NCI-H146 treated with DMSO at 0.1 percent for 48 hours (cell line): ENCODE data around the gene GPR171.
"Not testable (repeated sequence)": the region's sequence is repeated elsewhere in the genome, so short reads cannot be mapped to it uniquely, and the experiment has no call there.

Source experiments
- DNase-seq: peaks from one replicate; lab custom pipeline; 2025; ENCODE audit not compliant: unreplicated experiment; lab: John Stamatoyannopoulos, UW

Gene GPR171

GRCh38 chr3:151178208-151178845 is 24.7 kb downstream of the GPR171 start:
- DNase-seq: peak; percentile 23

GRCh38 chr3:151175952-151176351 is 27.1 kb downstream of the GPR171 start:
- no peak for DNase-seq

GRCh38 chr3:151174351-151174750 is 28.7 kb downstream of the GPR171 start:
- DNase-seq: no peak

- DNase-seq: no peak
These were observed 31.8 kb downstream of the GPR171 start for GRCh38 chr3:151171145-151171757.

- not testable (repeated sequence) for DNase-seq
These were observed 32.9 kb downstream of the GPR171 start for GRCh38 chr3:151169948-151170679.

- DNase-seq: no peak
These were observed 33.6 kb downstream of the GPR171 start for GRCh38 chr3:151169262-151169947.

GRCh38 chr3:151168269-151169094 is 34.5 kb downstream of the GPR171 start:
- DNase-seq: peak; percentile 43

- no peak for DNase-seq
These were observed 36.9 kb downstream of the GPR171 start for GRCh38 chr3:151166161-151166560.

- no peak for DNase-seq
These were observed 37.8 kb downstream of the GPR171 start for GRCh38 chr3:151165226-151165625.

GRCh38 chr3:151159806-151160205 is 43.2 kb downstream of the GPR171 start:
- DNase-seq: no peak

GRCh38 chr3:151156618-151157216 is 46.3 kb downstream of the GPR171 start:
- peak; percentile 89 for DNase-seq

- DNase-seq: no peak
These were observed 47.4 kb downstream of the GPR171 start for GRCh38 chr3:151155409-151156128.

GRCh38 chr3:151154566-151154965 is 48.5 kb downstream of the GPR171 start:
- DNase-seq: no peak

- peak; percentile 61 for DNase-seq
These were observed 50.4 kb downstream of the GPR171 start for GRCh38 chr3:151152455-151153079.
